ENCODE data around the gene ABCC12.
"Not testable (repeated sequence)": the region's sequence is repeated elsewhere in the genome, so short reads cannot be mapped to it uniquely, and the experiment has no call there.

The ABCC12 gene

DNA sequence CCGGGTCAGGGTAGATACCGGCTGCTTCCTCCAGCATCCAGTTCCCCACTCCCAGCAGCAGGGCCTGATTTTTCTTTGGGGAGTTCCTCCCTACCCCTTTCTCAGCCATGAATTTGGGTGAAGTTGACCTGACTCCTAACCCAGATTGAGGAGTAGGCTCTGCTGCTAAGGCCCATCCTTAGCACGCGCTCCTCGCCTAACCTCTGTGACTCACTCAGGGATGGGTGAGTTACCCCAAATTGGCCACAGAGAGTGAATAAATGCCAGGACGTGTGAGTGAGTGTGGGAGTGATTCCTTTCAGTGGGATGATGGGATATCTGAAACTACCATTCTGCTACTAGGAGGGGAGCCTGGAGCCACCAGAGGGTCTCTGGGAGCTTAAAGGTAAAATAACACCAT is 28.9 kb upstream of the ABCC12 start:
- no peaks in the 10 kb centered on the region for H3K79me2 ChIP-seq (ENCODE audit: insufficient read depth, low read length)
- H3K9ac ChIP-seq (ENCODE audit: low read depth, low read length, poor library complexity, severe bottlenecking), result no peak overlapping the region
- no peak overlapping the region for H2AFZ ChIP-seq (ENCODE audit: low read length)
- no peaks in the 10 kb centered on the region for H3K4me1 ChIP-seq (ENCODE audit: insufficient read depth, low read length, poor library complexity, severe bottlenecking)
- TF ChIP-seq EZH2phosphoT487 (IDR thresholded peaks at IDR 0.05; ENCODE audit: borderline replicate concordance), result no peak
- TF ChIP-seq, protein P1, sequence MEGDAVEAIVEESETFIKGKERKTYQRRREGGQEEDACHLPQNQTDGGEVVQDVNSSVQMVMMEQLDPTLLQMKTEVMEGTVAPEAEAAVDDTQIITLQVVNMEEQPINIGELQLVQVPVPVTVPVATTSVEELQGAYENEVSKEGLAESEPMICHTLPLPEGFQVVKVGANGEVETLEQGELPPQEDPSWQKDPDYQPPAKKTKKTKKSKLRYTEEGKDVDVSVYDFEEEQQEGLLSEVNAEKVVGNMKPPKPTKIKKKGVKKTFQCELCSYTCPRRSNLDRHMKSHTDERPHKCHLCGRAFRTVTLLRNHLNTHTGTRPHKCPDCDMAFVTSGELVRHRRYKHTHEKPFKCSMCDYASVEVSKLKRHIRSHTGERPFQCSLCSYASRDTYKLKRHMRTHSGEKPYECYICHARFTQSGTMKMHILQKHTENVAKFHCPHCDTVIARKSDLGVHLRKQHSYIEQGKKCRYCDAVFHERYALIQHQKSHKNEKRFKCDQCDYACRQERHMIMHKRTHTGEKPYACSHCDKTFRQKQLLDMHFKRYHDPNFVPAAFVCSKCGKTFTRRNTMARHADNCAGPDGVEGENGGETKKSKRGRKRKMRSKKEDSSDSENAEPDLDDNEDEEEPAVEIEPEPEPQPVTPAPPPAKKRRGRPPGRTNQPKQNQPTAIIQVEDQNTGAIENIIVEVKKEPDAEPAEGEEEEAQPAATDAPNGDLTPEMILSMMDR (conservative IDR thresholded peaks at IDR 0.05; ENCODE audit: low read length), result no peak
- no peaks in the 10 kb centered on the region for H3F3A ChIP-seq (ENCODE audit: low read depth)
- no peaks in the 10 kb centered on the region for H3K9me3 ChIP-seq (ENCODE audit: insufficient read depth, low read depth, low read length)
- no peaks in the 10 kb centered on the region for H4K20me1 ChIP-seq (ENCODE audit: insufficient read depth, low read length, poor library complexity, severe bottlenecking)
- no peaks in the 10 kb centered on the region for H3K9me2 ChIP-seq (replicated peaks; ENCODE audit: low read depth, low read length)
- no peak overlapping the region for H3K4me3 ChIP-seq (ENCODE audit: low read length, poor library complexity, severe bottlenecking)
- H3K27me3 ChIP-seq (ENCODE audit: insufficient read depth, low read length, poor library complexity, severe bottlenecking), result no peaks in the 10 kb centered on the region
- H3K4me2 ChIP-seq (ENCODE audit: low read depth, low read length, poor library complexity, severe bottlenecking), result no peak overlapping the region
- no peaks in the 10 kb centered on the region for H3K36me3 ChIP-seq (ENCODE audit: insufficient read depth, low read length)

DNA sequence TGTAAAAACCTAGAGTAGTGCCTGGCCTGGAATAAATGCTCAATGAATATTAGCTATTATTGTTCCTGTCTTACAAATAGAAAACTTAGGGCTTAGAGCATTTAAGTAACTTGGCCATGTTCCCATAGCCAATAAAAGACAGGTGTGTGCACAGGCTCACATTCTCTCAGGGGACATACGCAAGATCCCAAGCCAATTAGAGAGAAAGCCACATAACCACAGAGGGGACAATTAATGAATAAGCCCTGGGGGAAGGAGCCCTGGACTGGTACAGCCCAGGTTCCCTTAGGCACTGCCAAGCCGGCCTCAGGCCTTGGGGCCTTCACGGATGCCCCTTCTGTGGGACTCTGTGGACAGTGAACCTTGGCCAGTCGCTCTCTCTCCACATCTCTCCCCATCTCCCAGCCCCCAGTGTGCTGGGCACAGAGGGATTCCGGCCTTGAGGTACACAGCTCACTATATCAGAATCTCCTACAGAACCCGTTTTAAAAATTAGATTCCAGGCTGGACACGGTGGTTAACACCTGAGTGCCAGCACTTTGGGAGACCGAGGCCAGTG is 27.3 kb upstream of the ABCC12 start:
- Histone ChIP-seq H3K36me3 (ENCODE audit: insufficient read depth, low read length) (no peaks in the 10 kb centered on the region), H3K27me3 (ENCODE audit: insufficient read depth, low read length, poor library complexity, severe bottlenecking) (no peaks in the 10 kb centered on the region), H3K4me2 (ENCODE audit: low read depth, low read length, poor library complexity, severe bottlenecking) (no peak overlapping the region), H3F3A (ENCODE audit: low read depth) (no peaks in the 10 kb centered on the region), H3K79me2 (ENCODE audit: insufficient read depth, low read length) (no peaks in the 10 kb centered on the region), H3K4me3 (ENCODE audit: low read length, poor library complexity, severe bottlenecking) (no peak overlapping the region), H3K9me3 (ENCODE audit: insufficient read depth, low read depth, low read length) (no peaks in the 10 kb centered on the region), H4K20me1 (ENCODE audit: insufficient read depth, low read length, poor library complexity, severe bottlenecking) (no peaks in the 10 kb centered on the region), H3K4me1 (ENCODE audit: insufficient read depth, low read length, poor library complexity, severe bottlenecking) (no peaks in the 10 kb centered on the region), H3K9ac (ENCODE audit: low read depth, low read length, poor library complexity, severe bottlenecking) (no peak overlapping the region), H2AFZ (ENCODE audit: low read length) (no peak overlapping the region), H3K9me2 (replicated peaks; ENCODE audit: low read depth, low read length) (no peaks in the 10 kb centered on the region)
- no peak for TF ChIP-seq EZH2phosphoT487 (IDR thresholded peaks at IDR 0.05; ENCODE audit: borderline replicate concordance)
- TF ChIP-seq, protein P1 (conservative IDR thresholded peaks at IDR 0.05; ENCODE audit: low read length), result no peak

DNA sequence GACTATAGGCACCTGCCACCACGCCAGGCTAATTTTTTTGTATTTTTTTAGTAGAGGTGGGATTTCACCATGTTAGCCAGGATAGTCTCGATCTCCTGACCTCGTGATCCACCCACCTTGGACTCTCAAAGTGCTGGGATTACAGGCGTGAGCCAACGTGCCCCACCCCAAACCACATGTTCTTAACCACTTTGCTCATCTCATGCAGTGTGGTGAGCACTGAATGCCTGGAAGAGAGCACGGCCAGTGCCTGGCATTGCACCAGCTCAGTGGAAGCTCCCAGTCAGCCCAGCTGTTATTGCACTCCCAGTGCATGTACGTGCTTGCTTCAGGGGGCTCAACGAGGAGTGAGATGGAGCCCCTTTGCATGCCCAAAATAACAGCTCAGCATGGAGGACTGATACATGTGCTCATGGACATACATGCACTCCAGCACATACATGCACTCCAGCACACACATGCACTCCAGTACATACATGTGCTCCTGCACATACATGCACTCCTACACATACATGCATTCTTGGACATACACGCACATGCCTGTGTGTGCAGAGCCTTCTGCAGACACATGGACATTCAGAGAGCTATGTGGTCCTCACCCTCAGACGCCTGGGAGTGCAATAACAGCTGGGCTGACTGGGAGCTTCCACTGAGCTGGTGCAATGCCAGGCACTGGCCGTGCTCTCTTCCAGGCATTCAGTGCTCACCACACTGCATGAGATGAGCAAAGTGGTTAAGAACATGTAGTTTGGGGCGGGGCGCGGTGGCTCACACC is 26.1 kb upstream of the ABCC12 start:
- H3K4me3 ChIP-seq (ENCODE audit: low read length, poor library complexity, severe bottlenecking); H3F3A ChIP-seq (ENCODE audit: low read depth); H3K36me3 ChIP-seq (ENCODE audit: insufficient read depth, low read length); H3K79me2 ChIP-seq (ENCODE audit: insufficient read depth, low read length); H3K4me2 ChIP-seq (ENCODE audit: low read depth, low read length, poor library complexity, severe bottlenecking); H4K20me1 ChIP-seq (ENCODE audit: insufficient read depth, low read length, poor library complexity, severe bottlenecking); H3K9me2 ChIP-seq (replicated peaks; ENCODE audit: low read depth, low read length); H2AFZ ChIP-seq (ENCODE audit: low read length); H3K4me1 ChIP-seq (ENCODE audit: insufficient read depth, low read length, poor library complexity, severe bottlenecking); H3K27me3 ChIP-seq (ENCODE audit: insufficient read depth, low read length, poor library complexity, severe bottlenecking); H3K9me3 ChIP-seq (ENCODE audit: insufficient read depth, low read depth, low read length); H3K9ac ChIP-seq (ENCODE audit: low read depth, low read length, poor library complexity, severe bottlenecking): not testable (repeated sequence)

Data from Loucy (cell line).